OCI-LY7 (cell line): ENCODE data around the gene WASF3. TPM values are rescaled to one million over a fixed set of nuclear protein-coding genes. Genes with fewer than 3 reads are reported as not detected.

Source experiments
- BruUV-seq: library from RNA; stranded (reverse); fragments of 400-500 nt; replicated peaks from 2 replicates; lab custom pipeline; 2021; lab: Mats Ljungman, UMichigan
- CTCF ChIA-PET: fragments of 300-600 bp; sonication (Branson Sonifier 250); formaldehyde crosslinking; loops from one replicate; lab custom pipeline; 2022; ENCODE audit warnings: antibody characterized with exemption; ENCODE audit not compliant: unreplicated experiment; lab: Charles Lee
- POLR2A ChIA-PET: fragments of 300-600 bp; sonication (Branson Sonifier 250); formaldehyde crosslinking; loops from one replicate; lab custom pipeline; 2022; ENCODE audit warnings: antibody characterized with exemption; lab: Charles Lee
- DNase-seq: peaks from one replicate; pipeline ENCODE4 v3.0.0-alpha.2; 2015; ENCODE audit warnings: low spot score
- H2AFZ ChIP-seq: fragments of 200-600 bp; sonication (generic), shearing (Covaris generic); 2 replicates; pipeline ENCODE4 v1.6.1; 2014; ENCODE audit warnings: mild to moderate bottlenecking, antibody characterized with exemption, low read length, moderate library complexity
- H3K27ac ChIP-seq: fragments of 200-600 bp; sonication (generic); 2 replicates; pipeline ENCODE4 v1.5.1; 2014; ENCODE audit warnings: mixed run types, low read depth, mild to moderate bottlenecking, moderate library complexity, low read length, inconsistent platforms; ENCODE audit not compliant: poor library complexity, severe bottlenecking
- H3K36me3 ChIP-seq: fragments of 200-600 bp; sonication (generic); 2 replicates; pipeline ENCODE4 v1.6.1; 2014; ENCODE audit warnings: mild to moderate bottlenecking, antibody characterized with exemption, low read length, moderate library complexity, mixed read lengths; ENCODE audit not compliant: insufficient read depth
- H3K4me1 ChIP-seq: fragments of 200-600 bp; sonication (generic); 2 replicates; pipeline ENCODE4 v1.5.1; 2014; ENCODE audit warnings: mild to moderate bottlenecking, low read length; ENCODE audit not compliant: insufficient read depth, poor library complexity, severe bottlenecking
- H3K4me2 ChIP-seq: fragments of 200-600 bp; sonication (generic); 2 replicates; pipeline ENCODE4 v1.6.1; 2014; ENCODE audit warnings: mild to moderate bottlenecking, low read length
- H3K4me3 ChIP-seq: fragments of 200-600 bp; sonication (generic); 2 replicates; pipeline ENCODE4 v1.5.1; 2014; ENCODE audit warnings: mild to moderate bottlenecking, low read depth, low read length; ENCODE audit not compliant: poor library complexity, severe bottlenecking
- H3K79me2 ChIP-seq: fragments of 200-600 bp; sonication (generic); 2 replicates; pipeline ENCODE4 v1.6.1; 2016; ENCODE audit warnings: low read depth, mild to moderate bottlenecking, low read length, moderate library complexity, mixed read lengths; ENCODE audit not compliant: insufficient read depth
- H3K9me2 ChIP-seq: fragments of 200-600 bp; sonication (generic); 2 replicates; pipeline ENCODE4 v1.6.1; 2016; ENCODE audit warnings: mild to moderate bottlenecking, low read length, mixed read lengths; ENCODE audit not compliant: insufficient read depth
- H3K9me3 ChIP-seq: fragments of 200-600 bp; sonication (generic); 2 replicates; pipeline ENCODE4 v1.6.1; 2014; ENCODE audit warnings: mild to moderate bottlenecking, mixed run types, low read length, mixed read lengths
- H4K20me1 ChIP-seq: fragments of 200-600 bp; sonication (generic); 2 replicates; pipeline ENCODE4 v1.6.1; 2014; ENCODE audit warnings: mild to moderate bottlenecking, antibody characterized with exemption, low read length, moderate library complexity, mixed read lengths; ENCODE audit not compliant: insufficient read depth
- EZH2phosphoT487 ChIP-seq: fragments of 200-600 bp; sonication (generic); IDR thresholded peaks from 2 replicates; pipeline ENCODE4 v1.6.1; 2018; ENCODE audit warnings: low read depth, borderline replicate concordance, mild to moderate bottlenecking, mixed run types, antibody characterized with exemption, low read length, moderate library complexity, mixed read lengths
- intact Hi-C: fragments of 100-400 bp; cut with micrococcal nuclease; formaldehyde crosslinking; loops from one replicate; pipeline ENCODE4 v1.10.0; 2022; ENCODE audit not compliant: unreplicated experiment
- total RNA-seq, 2 experiments: library from RNA; depleted of rRNA in 1 of 2; stranded (reverse); fragments of >200 nt in 1 of 2; shearing (Covaris generic) in 1 of 2; gene quantifications; 2 replicates each; pipeline ENCODE4 v1.2.3, GENCODE V29; 2014 to 2022
- TF ChIP-seq, protein P1 (sequence below): fragments of 200-600 bp; sonication (generic); conservative IDR thresholded peaks from 2 replicates; pipeline ENCODE4 v1.5.1; 2014; ENCODE audit warnings: mild to moderate bottlenecking, antibody characterized with exemption, low read length, moderate library complexity, mixed read lengths

Gene WASF3
- total RNA-seq, 2 experiments from 2014 or later: 0.17 to 0.19 TPM

DNA sequence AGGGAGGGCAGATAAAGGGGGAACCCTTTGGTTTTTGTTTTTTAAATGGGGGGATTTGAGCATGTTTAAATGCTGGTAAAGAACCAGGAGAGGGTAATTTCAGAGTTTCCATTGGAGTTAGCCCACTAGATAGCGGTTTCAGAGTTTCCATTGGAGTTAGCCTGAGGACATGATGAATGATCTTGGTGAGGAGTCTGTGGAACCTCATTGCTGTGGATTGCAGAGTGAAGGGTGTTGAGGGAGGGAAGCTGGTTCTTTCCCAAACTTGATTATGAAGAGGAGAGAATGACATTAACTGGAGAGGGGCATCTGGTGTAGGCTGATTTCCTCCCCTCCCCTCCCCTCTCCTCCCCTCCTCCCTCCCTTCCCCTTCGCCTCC lies 5.0 kb downstream of the WASF3 start:
- TF ChIP-seq, protein P1, sequence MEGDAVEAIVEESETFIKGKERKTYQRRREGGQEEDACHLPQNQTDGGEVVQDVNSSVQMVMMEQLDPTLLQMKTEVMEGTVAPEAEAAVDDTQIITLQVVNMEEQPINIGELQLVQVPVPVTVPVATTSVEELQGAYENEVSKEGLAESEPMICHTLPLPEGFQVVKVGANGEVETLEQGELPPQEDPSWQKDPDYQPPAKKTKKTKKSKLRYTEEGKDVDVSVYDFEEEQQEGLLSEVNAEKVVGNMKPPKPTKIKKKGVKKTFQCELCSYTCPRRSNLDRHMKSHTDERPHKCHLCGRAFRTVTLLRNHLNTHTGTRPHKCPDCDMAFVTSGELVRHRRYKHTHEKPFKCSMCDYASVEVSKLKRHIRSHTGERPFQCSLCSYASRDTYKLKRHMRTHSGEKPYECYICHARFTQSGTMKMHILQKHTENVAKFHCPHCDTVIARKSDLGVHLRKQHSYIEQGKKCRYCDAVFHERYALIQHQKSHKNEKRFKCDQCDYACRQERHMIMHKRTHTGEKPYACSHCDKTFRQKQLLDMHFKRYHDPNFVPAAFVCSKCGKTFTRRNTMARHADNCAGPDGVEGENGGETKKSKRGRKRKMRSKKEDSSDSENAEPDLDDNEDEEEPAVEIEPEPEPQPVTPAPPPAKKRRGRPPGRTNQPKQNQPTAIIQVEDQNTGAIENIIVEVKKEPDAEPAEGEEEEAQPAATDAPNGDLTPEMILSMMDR: no peak
- TF ChIP-seq EZH2phosphoT487: no peak
- Histone ChIP-seq H4K20me1 (no peaks in the 10 kb centered on the region), H3K4me3 (no peak overlapping the region), H3K4me1 (no peaks in the 10 kb centered on the region), H3K9me3 (no peaks in the 10 kb centered on the region), H3K79me2 (no peaks in the 10 kb centered on the region), H3K4me2 (no peak overlapping the region), H3K27ac (no peak overlapping the region), H2AFZ (no peak overlapping the region), H3K9me2 (no peaks in the 10 kb centered on the region), H3K36me3 (no peaks in the 10 kb centered on the region)
- BruUV-seq: no TSS peak
- DNase-seq: no peak
- CTCF ChIA-PET: no interaction called here
- POLR2A ChIA-PET: no interaction called here
- intact Hi-C loops: no loop called here

DNA sequence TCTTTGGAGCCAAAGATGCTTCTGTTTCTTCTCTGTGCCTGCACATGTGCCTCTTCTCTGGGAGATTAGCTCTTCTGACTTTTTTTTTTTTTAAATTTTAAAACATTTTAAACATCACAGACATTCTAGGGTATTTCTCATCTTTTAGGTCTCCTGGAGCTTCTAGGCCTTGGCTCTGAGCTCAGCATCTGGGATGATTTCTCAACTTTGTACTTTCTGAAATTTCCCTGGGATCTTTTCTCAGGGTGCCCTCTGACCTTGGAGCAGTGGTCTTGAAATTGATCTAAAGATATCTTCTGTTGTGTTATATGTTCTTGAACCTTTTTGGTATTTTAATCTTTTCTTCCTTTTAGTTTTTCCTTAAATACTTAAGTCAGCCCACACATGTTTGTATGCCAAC lies 6.2 kb downstream of the WASF3 start:
- DNase-seq: no peak
- no TSS peak for BruUV-seq
- CTCF ChIA-PET: no interaction called here
- Histone ChIP-seq H3K79me2 (no peaks in the 10 kb centered on the region), H3K4me3 (no peak overlapping the region), H3K4me1 (no peaks in the 10 kb centered on the region), H3K9me2 (no peaks in the 10 kb centered on the region), H3K27ac (no peak overlapping the region), H3K9me3 (no peaks in the 10 kb centered on the region), H2AFZ (no peak overlapping the region), H3K4me2 (no peak overlapping the region), H3K36me3 (no peaks in the 10 kb centered on the region), H4K20me1 (no peaks in the 10 kb centered on the region)
- no peak for TF ChIP-seq EZH2phosphoT487
- TF ChIP-seq, protein P1: no peak
- POLR2A ChIA-PET: interaction anchor here (0.7 kb wide), 4 partner anchors 33 to 1064 kb away, joined by 3 to 7 read pairs (median 6); no protein-coding TSS in a partner anchor
- intact Hi-C loops: no loop called here

DNA sequence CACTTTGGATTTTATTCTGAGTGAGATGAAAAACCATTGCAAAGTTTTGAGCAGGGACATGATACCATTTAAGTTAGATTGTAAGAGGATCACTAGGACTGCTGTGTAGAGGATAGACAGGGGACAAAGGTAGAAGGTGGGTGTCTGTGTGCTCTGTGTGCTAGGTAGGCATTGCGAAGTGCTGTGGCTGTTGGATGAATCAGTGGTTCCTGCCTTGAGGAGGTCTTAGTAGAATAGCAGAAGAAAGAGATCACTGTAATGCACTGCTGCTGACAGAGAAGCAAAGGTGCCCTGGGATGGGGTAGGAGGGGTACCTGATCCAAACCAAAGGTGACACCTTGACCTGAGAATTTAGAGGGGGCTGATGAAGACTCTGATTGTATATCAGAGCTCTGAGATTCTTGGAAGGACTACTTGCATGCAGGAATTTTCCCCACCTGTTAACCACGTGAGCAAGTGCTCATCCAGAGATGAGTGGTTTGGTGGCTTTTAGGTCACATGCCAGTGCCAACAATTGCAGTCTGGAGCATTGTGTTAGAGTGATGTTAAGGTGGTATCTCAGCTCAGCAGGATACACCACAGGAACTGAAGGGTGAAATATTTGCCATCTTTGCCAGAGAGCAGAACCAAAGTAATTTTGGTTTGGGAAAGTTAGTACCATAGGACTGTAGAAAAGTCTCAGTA lies 10.8 kb downstream of the WASF3 start:
- BruUV-seq: no TSS peak
- H3K36me3 ChIP-seq: no peaks in the 10 kb centered on the region
- DNase-seq: no peak
- H3K4me3 ChIP-seq: no peak overlapping the region
- ChIA-PET CTCF (no interaction called here), POLR2A (interaction anchor here (1.3 kb wide), 1 partner anchor 518 kb away, joined by 3 read pairs; no protein-coding TSS in a partner anchor)
- H2AFZ ChIP-seq: no peak overlapping the region
- no peaks in the 10 kb centered on the region for H3K9me2 ChIP-seq
- H3K9me3 ChIP-seq: no peaks in the 10 kb centered on the region
- no peak for TF ChIP-seq EZH2phosphoT487
- TF ChIP-seq, protein P1: no peak
- H4K20me1 ChIP-seq: no peaks in the 10 kb centered on the region
- no peaks in the 10 kb centered on the region for H3K4me1 ChIP-seq
- no peak overlapping the region for H3K27ac ChIP-seq
- intact Hi-C loops: no loop called here
- no peak overlapping the region for H3K4me2 ChIP-seq
- no peaks in the 10 kb centered on the region for H3K79me2 ChIP-seq
